GM21619 (cell line): ENCODE data around the gene TRIM63.

Experiments used
- ATAC-seq: cut with Tn5 transposase; IDR thresholded peaks from one replicate; pipeline ENCODE4 v1.9.1; 2021; ENCODE audit not compliant: unreplicated experiment

Gene TRIM63

DNA sequence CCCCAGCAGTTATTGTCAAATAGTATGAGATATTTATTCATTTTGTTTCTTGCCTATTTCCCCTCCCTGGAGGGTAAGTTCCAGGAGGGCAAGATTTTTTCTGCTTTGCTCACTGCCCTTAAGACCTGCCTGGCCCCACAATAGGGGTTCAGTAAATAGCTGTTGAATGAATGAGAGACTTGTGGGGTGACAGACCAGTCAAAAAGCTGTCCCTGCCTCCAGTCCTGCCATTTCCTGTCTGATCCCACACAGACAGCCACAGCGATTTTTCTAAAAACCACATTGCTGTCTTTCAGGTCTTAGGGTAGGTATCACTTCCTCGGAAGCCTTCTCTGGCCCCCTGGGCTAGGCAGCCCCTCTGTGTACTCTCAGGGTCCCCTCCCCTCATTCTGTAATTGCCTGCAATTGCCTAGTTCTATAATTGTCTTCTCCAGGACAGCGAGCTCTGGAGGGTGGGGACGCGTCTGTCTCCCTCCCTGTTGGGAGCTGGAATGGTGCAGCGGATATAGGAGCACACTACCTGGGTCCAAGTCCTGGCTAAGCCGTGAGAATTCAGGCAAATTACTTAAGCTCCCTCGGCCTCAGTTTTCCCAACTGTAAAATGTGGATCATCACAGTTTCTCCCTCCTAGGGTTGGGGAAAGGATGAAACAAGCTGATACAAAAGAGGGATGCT is 47.7 kb downstream of the TRIM63 start:
- ATAC-seq: no peak

- ATAC-seq: no peak
Measured at GRCh38 chr1:26017606-26018005, 49.8 kb downstream of the TRIM63 start.

DNA sequence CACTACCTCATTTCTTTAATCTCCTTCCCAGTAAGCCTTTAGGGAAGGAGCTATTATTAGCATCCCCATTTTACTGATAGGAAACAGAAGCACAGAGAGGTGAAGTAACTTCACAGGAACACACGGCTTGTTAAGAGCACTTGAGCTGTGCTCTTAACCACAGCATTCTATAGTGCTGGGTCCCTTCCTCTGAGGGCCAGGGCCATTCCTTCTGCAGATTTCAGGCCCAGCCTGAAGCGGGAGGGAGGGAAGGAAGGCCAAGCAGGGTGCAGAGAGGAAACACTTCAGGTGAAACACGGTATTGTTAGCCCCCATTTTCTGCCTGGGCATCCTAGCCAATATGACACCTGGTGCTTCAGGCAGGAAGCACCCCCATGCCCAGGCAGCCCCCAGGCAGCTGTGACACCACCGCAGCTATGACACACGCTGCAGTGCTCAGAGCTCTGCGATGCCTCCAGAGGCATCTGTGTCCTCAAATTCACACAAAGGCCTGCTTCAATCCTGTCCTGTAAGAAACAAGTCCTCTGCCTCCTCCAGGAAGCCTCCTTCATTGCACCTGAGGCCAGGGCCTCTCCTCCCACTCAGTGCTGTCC is 50.4 kb downstream of the TRIM63 start:
- ATAC-seq: no peak

DNA sequence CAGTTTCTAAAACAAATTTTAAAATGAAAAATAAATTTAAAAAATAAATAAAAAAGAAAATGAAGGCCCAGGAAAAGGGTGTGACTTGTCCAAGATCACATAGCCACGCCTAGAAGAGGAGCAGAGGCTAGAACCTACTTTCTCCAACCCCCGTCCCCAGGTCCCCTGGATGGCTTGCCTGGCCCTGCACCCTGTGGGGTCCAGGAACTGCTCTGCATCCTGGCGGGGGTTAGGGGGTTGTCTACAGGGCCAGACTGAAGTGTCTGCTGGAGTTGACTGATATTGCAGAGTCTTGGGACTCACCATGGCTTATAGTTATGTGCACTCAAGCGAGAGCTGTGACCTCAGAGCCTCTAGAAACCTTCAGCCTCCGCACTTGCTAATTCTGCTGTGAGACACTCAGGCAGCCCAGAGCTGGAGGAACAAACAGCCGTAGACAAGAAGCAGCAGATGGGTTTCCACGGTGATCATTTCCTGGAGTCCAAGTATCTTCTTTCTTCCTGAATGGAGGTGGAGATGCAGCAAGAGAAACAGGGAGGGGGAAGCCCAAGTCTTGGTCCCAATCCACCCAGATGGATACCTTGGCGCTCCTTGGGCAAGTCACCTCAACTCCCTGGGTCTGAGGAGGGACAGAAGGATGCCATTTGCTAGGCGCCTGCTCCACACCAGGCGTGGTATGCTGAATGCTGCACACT is 51.0 kb downstream of the TRIM63 start:
- no peak for ATAC-seq

DNA sequence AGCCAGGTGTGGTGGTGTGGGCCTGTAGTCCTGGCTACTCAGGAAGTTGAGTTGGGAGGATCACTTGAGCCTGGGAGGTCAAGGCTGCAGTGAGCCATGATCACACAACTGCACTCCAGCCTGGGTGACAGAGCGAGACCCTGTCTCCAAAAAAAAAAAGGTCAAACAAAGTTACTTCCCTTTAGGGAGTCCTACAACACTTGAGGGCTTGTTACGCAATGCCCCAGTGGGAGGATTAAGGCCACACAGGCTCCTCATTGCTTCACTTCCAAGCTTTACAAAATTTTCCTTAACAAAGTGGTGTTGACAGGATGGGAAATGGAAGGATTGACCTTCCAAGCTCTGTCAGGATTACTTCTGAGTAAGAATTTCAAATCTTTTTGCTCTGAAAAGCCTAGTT is 52.1 kb downstream of the TRIM63 start:
- no peak for ATAC-seq

- ATAC-seq: no peak
Measured at GRCh38 chr1:26014179-26014578, 53.3 kb downstream of the TRIM63 start.

DNA sequence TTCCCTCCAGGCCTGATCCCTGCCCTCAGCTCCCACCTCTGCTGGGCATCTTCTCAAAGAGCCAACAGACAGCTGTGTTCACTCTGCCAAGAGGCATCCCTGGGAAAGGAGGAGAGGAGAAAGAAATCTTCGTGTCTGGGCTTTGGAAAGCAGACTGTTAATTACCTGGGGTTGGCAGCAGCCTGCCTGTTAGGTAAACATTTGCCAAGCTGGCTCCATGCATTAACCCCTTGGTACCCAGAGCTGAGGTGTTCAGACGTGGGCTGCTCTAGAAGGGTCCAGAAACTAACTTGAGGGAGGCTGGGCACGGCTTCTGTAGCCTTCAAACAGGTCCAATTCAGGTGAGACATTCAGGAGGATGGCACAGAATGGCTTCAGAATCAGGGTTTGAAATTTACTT is 54.6 kb downstream of the TRIM63 start:
- ATAC-seq: no peak

GRCh38 chr1:26010825-26011224 is 56.6 kb downstream of the TRIM63 start:
- ATAC-seq: no peak

- ATAC-seq: no peak
Measured at GRCh38 chr1:26009796-26010447, 57.5 kb downstream of the TRIM63 start.

DNA sequence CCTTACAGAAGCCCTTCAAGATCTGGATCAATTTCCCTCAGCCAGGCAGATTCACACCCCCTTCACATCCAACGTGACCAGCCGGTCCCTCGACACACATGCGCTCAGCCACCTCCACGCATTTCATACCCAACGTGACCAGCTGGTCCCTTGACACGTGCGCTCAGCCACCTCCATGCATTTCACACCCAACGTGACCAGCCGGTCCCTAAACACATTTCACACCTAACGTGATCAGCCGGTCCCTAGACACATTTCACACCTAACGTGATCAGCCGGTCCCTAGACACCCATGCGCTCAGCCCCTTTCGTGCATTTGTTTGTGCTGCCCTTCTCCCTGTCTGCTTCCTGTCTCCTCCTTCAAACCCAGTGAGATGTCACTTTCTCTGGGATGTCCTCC is 60.7 kb downstream of the TRIM63 start:
- no peak for ATAC-seq

DNA sequence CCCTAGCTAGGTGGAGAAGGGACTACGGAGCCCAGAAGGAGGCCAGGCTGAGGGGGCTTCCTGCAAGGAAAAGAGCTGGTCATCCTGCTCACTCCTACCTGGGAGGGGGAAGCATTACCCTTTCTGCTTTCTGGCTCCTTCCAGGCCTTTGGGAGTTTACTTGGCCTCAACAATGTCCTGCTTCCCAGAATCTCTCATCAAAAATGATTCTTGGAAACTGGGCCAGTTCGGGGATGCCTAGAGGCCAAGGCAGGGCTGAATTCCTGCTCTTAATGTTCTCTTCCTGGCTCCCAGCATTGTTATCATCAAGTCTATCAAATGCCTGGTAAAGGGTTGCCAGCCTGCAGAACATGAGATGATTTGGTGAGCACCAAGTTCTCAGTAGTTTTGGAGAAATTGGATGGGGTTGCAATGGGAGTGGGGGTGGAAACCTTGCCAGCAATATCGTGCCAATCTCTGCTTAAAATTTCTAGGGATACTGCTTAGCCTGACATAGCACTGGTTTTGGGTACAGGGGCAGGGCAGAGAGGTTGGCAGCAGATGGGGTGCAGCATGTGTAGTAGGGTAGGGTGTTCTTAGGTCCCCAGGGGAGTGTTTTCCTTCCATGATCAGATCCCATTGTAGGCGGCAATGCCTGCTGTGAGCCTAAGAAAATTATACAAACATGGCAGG is 61.9 kb downstream of the TRIM63 start:
- ATAC-seq: no peak

DNA sequence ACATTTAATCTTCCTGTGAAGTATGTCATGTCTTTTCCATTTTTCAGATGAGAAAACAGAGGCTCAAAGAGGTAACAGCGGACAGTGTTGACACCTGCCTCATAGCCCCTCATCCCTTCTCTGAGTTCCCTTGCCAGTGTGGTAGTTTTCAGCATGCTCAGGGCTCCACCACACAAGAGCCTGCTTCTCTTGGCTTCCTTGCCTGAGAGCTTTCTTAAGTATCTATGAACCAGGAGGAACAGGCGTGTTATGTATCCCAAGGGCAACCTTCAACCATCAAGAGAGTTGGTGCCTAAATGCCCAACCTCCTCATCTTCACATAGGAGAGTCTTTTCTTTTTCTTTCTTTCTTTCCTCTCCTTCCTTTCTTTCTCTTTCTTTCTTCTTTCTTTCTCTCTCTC is 63.7 kb downstream of the TRIM63 start:
- ATAC-seq: no peak

GRCh38 chr1:26003262-26003661 is 64.2 kb downstream of the TRIM63 start:
- ATAC-seq: no peak
